HFF-Myc (cell line): ENCODE measurements around the gene ARFGAP1.

Source experiments
- DNase-seq: peaks from one replicate; pipeline ENCODE4 v3.0.0-alpha.2; 2011; ENCODE audit warnings: low read depth; ENCODE audit errors: extremely low read depth
- H3K4me3 ChIP-seq: replicated peaks from 2 replicates; pipeline ENCODE4 v1.5.1; 2011; ENCODE audit warnings: low read depth, mild to moderate bottlenecking, control low read depth, low read length
- CTCF ChIP-seq: IDR thresholded peaks from 2 replicates; pipeline ENCODE4 v1.5.1; 2012; ENCODE audit warnings: mild to moderate bottlenecking, low read depth, low read length, control low read depth; ENCODE audit errors: missing control alignments

ARFGAP1 gene

DNA sequence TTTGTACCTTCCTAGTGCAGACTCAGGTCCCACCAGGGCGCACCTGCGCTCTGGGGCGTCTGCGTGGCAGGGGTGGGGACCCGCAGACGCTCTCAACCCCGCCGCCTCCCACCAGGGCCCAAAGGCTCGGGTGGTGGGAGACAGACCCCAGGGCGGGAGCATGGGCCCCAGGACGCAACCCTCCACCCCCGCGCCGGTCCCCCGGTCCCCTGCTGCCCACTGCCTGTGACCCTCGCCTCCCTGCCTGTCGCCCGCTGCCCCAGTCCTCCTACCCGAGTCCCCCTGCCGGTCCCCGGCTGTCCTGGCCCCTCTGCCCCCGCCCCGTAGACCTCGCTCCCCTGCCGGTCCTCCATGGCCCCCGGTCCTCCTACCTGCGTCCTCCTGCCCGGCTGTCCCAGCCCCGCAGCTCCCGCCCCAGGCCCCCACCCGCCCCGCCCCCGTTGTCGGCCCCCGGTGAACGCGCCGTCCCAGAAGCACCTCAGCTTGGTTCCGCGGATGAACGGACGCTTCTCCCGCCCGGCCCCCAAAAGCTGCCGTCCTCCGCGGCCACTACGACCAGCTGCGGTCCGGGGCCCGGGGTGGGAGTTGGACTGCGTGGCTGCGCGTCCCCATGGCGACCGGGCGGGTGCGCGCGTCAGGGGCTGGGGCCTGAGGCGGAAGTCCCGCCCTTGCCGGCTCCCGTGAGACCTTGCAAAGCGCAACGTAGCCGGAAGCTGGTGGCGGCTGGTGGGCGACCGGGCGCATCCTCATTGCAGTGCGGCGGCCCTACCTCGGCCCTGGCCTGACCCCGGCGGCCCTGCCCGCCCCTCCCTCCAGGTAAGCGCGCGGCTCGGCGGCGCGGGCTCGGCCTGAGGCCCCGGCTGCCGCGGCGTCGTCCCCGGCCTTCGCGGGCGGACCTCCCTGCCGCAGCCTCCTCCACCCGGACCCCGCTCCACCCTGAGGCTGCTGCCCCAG lies at the start of gene ARFGAP1:
TSS of gene ARFGAP1 (plus strand) at position 709 of the 954 bp plus-strand sequence. CDS start 2,768 bp downstream, outside the sequence.
- peak within 1 kb of the TSS; percentile 92 for H3K4me3 ChIP-seq
- peak; percentile 36 for DNase-seq
- TF ChIP-seq CTCF = no peak

- peak; percentile 82 for TF ChIP-seq CTCF
- DNase-seq = no peak
These were observed 49.3 kb upstream of the ARFGAP1 start for GRCh38 chr20:63223121-63223825.

DNA sequence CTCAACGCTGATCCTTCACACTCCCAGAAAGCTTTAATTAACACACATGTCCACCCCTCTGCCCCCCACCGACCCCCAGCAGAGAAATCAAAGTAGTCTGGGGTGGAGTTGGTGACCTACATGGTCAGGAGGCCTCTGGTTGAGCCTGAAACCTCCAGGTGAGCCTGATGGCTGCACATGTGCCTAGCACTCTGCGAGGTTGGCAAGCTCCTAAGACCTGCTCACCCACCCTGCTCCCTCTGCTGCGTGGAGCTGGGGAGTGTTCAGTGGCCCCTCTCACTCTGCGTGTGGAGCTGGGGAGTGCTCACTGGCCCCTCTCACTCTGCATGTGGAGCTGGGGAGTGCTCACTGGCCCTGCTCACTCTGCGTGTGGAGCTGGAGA lies 48.8 kb upstream of the ARFGAP1 start:
- no peak overlapping the region for H3K4me3 ChIP-seq
- no peak for DNase-seq
- TF ChIP-seq CTCF = no peak

More at GRCh38 chr20:63223121-63223825, 49.3 kb upstream of the ARFGAP1 start:
- no peak overlapping the region for H3K4me3 ChIP-seq

- no peak overlapping the region for H3K4me3 ChIP-seq
- no peak for TF ChIP-seq CTCF
- DNase-seq = no peak
These were observed 48.1 kb upstream of the ARFGAP1 start for GRCh38 chr20:63224412-63225081.

GRCh38 chr20:63225082-63225454 lies 47.5 kb upstream of the ARFGAP1 start:
- H3K4me3 ChIP-seq = no peak overlapping the region
- DNase-seq = no peak
- TF ChIP-seq CTCF = no peak

GRCh38 chr20:63226042-63226943 lies 46.3 kb upstream of the ARFGAP1 start:
- DNase-seq = no peak
- no peak for TF ChIP-seq CTCF
- no peak overlapping the region for H3K4me3 ChIP-seq
